ENCODE measurements around the gene ACAN.

Gene ACAN

GRCh38 chr15:88863412-88863811, 60.2 kb downstream of the ACAN start:
- H3K4me3 ChIP-seq (ENCODE audit: low read depth, low read length): no peak overlapping the region
- H3K27me3 ChIP-seq (ENCODE audit: control insufficient read depth, insufficient read depth, low read length): no peaks in the 10 kb centered on the region
- no peak overlapping the region for H3K9ac ChIP-seq (ENCODE audit: low read depth, low read length)
- H3K9me3 ChIP-seq (ENCODE audit: control insufficient read depth, insufficient read depth, low read length): no peaks in the 10 kb centered on the region
- no peak overlapping the region for H3K27ac ChIP-seq (ENCODE audit: low read depth, low read length)
- no peaks in the 10 kb centered on the region for H3K4me1 ChIP-seq (ENCODE audit: control insufficient read depth, insufficient read depth, low read length)
- no peaks in the 10 kb centered on the region for H3K36me3 ChIP-seq (ENCODE audit: control insufficient read depth, insufficient read depth, low read length)

GRCh38 chr15:88864861-88865497, 61.7 kb downstream of the ACAN start:
- Histone ChIP-seq H3K27me3 (ENCODE audit: control insufficient read depth, insufficient read depth, low read length) (no peaks in the 10 kb centered on the region), H3K9ac (ENCODE audit: low read depth, low read length) (no peak overlapping the region), H3K36me3 (ENCODE audit: control insufficient read depth, insufficient read depth, low read length) (no peaks in the 10 kb centered on the region), H3K9me3 (ENCODE audit: control insufficient read depth, insufficient read depth, low read length) (no peaks in the 10 kb centered on the region), H3K27ac (ENCODE audit: low read depth, low read length) (no peak overlapping the region), H3K4me1 (ENCODE audit: control insufficient read depth, insufficient read depth, low read length) (no peaks in the 10 kb centered on the region), H3K4me3 (ENCODE audit: low read depth, low read length) (no peak overlapping the region)

GRCh38 chr15:88865498-88866099, 62.4 kb downstream of the ACAN start:
- H3K27me3 ChIP-seq (ENCODE audit: control insufficient read depth, insufficient read depth, low read length): no peaks in the 10 kb centered on the region
- no peak overlapping the region for H3K27ac ChIP-seq (ENCODE audit: low read depth, low read length)
- H3K4me3 ChIP-seq (ENCODE audit: low read depth, low read length): no peak overlapping the region
- H3K9me3 ChIP-seq (ENCODE audit: control insufficient read depth, insufficient read depth, low read length): no peaks in the 10 kb centered on the region
- H3K4me1 ChIP-seq (ENCODE audit: control insufficient read depth, insufficient read depth, low read length): no peaks in the 10 kb centered on the region
- no peaks in the 10 kb centered on the region for H3K36me3 ChIP-seq (ENCODE audit: control insufficient read depth, insufficient read depth, low read length)
- H3K9ac ChIP-seq (ENCODE audit: low read depth, low read length): no peak overlapping the region

GRCh38 chr15:88866295-88866881, 63.2 kb downstream of the ACAN start:
- Histone ChIP-seq H3K27ac (ENCODE audit: low read depth, low read length) (no peak overlapping the region), H3K4me1 (ENCODE audit: control insufficient read depth, insufficient read depth, low read length) (no peaks in the 10 kb centered on the region), H3K27me3 (ENCODE audit: control insufficient read depth, insufficient read depth, low read length) (no peaks in the 10 kb centered on the region), H3K36me3 (ENCODE audit: control insufficient read depth, insufficient read depth, low read length) (no peaks in the 10 kb centered on the region), H3K9ac (ENCODE audit: low read depth, low read length) (no peak overlapping the region), H3K9me3 (ENCODE audit: control insufficient read depth, insufficient read depth, low read length) (no peaks in the 10 kb centered on the region), H3K4me3 (ENCODE audit: low read depth, low read length) (no peak overlapping the region)

GRCh38 chr15:88871313-88871712, 68.1 kb downstream of the ACAN start:
- Histone ChIP-seq H3K9me3 (ENCODE audit: control insufficient read depth, insufficient read depth, low read length) (no peaks in the 10 kb centered on the region), H3K4me3 (ENCODE audit: low read depth, low read length) (no peak overlapping the region), H3K36me3 (ENCODE audit: control insufficient read depth, insufficient read depth, low read length) (peaks cover 2% of the 10 kb centered on the region; the same call in 1 of the 2 replicates)

GRCh38 chr15:88872106-88872505, 68.9 kb downstream of the ACAN start:
- H3K36me3 ChIP-seq (ENCODE audit: control insufficient read depth, insufficient read depth, low read length): peaks cover 6% of the 10 kb centered on the region; the same call in 1 of the 2 replicates
- no peaks in the 10 kb centered on the region for H3K27me3 ChIP-seq (ENCODE audit: control insufficient read depth, insufficient read depth, low read length)
- no peaks in the 10 kb centered on the region for H3K4me1 ChIP-seq (ENCODE audit: control insufficient read depth, insufficient read depth, low read length)
- no peak overlapping the region for H3K27ac ChIP-seq (ENCODE audit: low read depth, low read length)
- H3K4me3 ChIP-seq (ENCODE audit: low read depth, low read length): no peak overlapping the region
- H3K9me3 ChIP-seq (ENCODE audit: control insufficient read depth, insufficient read depth, low read length): no peaks in the 10 kb centered on the region
- H3K9ac ChIP-seq (ENCODE audit: low read depth, low read length): no peak overlapping the region

More at GRCh38 chr15:88871313-88871712, 68.1 kb downstream of the ACAN start:
- Histone ChIP-seq H3K27ac (ENCODE audit: low read depth, low read length) (no peak overlapping the region), H3K9ac (ENCODE audit: low read depth, low read length) (no peak overlapping the region), H3K27me3 (ENCODE audit: control insufficient read depth, insufficient read depth, low read length) (no peaks in the 10 kb centered on the region), H3K4me1 (ENCODE audit: control insufficient read depth, insufficient read depth, low read length) (no peaks in the 10 kb centered on the region)

- Histone ChIP-seq H3K9ac (ENCODE audit: low read depth, low read length) (no peak overlapping the region), H3K4me3 (ENCODE audit: low read depth, low read length) (no peak overlapping the region), H3K27ac (ENCODE audit: low read depth, low read length) (no peak overlapping the region), H3K9me3 (ENCODE audit: control insufficient read depth, insufficient read depth, low read length) (no peaks in the 10 kb centered on the region), H3K36me3 (ENCODE audit: control insufficient read depth, insufficient read depth, low read length) (peaks cover 6% of the 10 kb centered on the region; the same call in 1 of the 2 replicates), H3K27me3 (ENCODE audit: control insufficient read depth, insufficient read depth, low read length) (no peaks in the 10 kb centered on the region), H3K4me1 (ENCODE audit: control insufficient read depth, insufficient read depth, low read length) (no peaks in the 10 kb centered on the region)
Observed at GRCh38 chr15:88872706-88873105, 69.5 kb downstream of the ACAN start.

- H3K4me1 ChIP-seq (ENCODE audit: control insufficient read depth, insufficient read depth, low read length): no peaks in the 10 kb centered on the region
Observed at GRCh38 chr15:88873786-88874185, 70.5 kb downstream of the ACAN start.

GRCh38 chr15:88874275-88874674, 71.0 kb downstream of the ACAN start:
- Histone ChIP-seq H3K36me3 (ENCODE audit: control insufficient read depth, insufficient read depth, low read length) (peaks cover 14% of the 10 kb centered on the region), H3K9me3 (ENCODE audit: control insufficient read depth, insufficient read depth, low read length) (no peaks in the 10 kb centered on the region), H3K4me1 (ENCODE audit: control insufficient read depth, insufficient read depth, low read length) (no peaks in the 10 kb centered on the region), H3K9ac (ENCODE audit: low read depth, low read length) (no peak overlapping the region), H3K27me3 (ENCODE audit: control insufficient read depth, insufficient read depth, low read length) (no peaks in the 10 kb centered on the region), H3K27ac (ENCODE audit: low read depth, low read length) (no peak overlapping the region), H3K4me3 (ENCODE audit: low read depth, low read length) (no peak overlapping the region)

More at GRCh38 chr15:88873786-88874185, 70.5 kb downstream of the ACAN start:
- H3K36me3 ChIP-seq (ENCODE audit: control insufficient read depth, insufficient read depth, low read length): peaks cover 14% of the 10 kb centered on the region
- no peak overlapping the region for H3K27ac ChIP-seq (ENCODE audit: low read depth, low read length)
- no peaks in the 10 kb centered on the region for H3K27me3 ChIP-seq (ENCODE audit: control insufficient read depth, insufficient read depth, low read length)
- no peak overlapping the region for H3K4me3 ChIP-seq (ENCODE audit: low read depth, low read length)
- H3K9ac ChIP-seq (ENCODE audit: low read depth, low read length): no peak overlapping the region
- H3K9me3 ChIP-seq (ENCODE audit: control insufficient read depth, insufficient read depth, low read length): no peaks in the 10 kb centered on the region

GRCh38 chr15:88874684-88875083, 71.4 kb downstream of the ACAN start:
- Histone ChIP-seq H3K27ac (ENCODE audit: low read depth, low read length) (no peak overlapping the region), H3K9ac (ENCODE audit: low read depth, low read length) (no peak overlapping the region), H3K4me1 (ENCODE audit: control insufficient read depth, insufficient read depth, low read length) (no peaks in the 10 kb centered on the region), H3K27me3 (ENCODE audit: control insufficient read depth, insufficient read depth, low read length) (no peaks in the 10 kb centered on the region), H3K9me3 (ENCODE audit: control insufficient read depth, insufficient read depth, low read length) (no peaks in the 10 kb centered on the region), H3K36me3 (ENCODE audit: control insufficient read depth, insufficient read depth, low read length) (peaks cover 14% of the 10 kb centered on the region), H3K4me3 (ENCODE audit: low read depth, low read length) (no peak overlapping the region)

GRCh38 chr15:88876573-88876972, 73.3 kb downstream of the ACAN start:
- H3K9ac ChIP-seq (ENCODE audit: low read depth, low read length): no peak overlapping the region
- H3K4me3 ChIP-seq (ENCODE audit: low read depth, low read length): no peak overlapping the region
- H3K27me3 ChIP-seq (ENCODE audit: control insufficient read depth, insufficient read depth, low read length): no peaks in the 10 kb centered on the region
- H3K27ac ChIP-seq (ENCODE audit: low read depth, low read length): no peak overlapping the region
- H3K36me3 ChIP-seq (ENCODE audit: control insufficient read depth, insufficient read depth, low read length): peaks cover 29% of the 10 kb centered on the region
- no peaks in the 10 kb centered on the region for H3K4me1 ChIP-seq (ENCODE audit: control insufficient read depth, insufficient read depth, low read length)
- H3K9me3 ChIP-seq (ENCODE audit: control insufficient read depth, insufficient read depth, low read length): no peaks in the 10 kb centered on the region

Data from HUES48 (cell line).